ENCODE results near the gene ARFGAP2. TPM values are rescaled to one million over a fixed set of nuclear protein-coding genes. Genes with fewer than 3 reads are reported as not detected.

The ARFGAP2 gene
- total RNA-seq, 1 experiment from 2014 or later, result 100.0 TPM

GRCh38 chr11:47125083-47125482, 51.6 kb downstream of the ARFGAP2 start:
- Mint-ChIP-seq H3K27me3 (ENCODE audit: insufficient read depth, unreplicated experiment) (no peaks in the 10 kb centered on the region), H3K4me3 (ENCODE audit: unreplicated experiment) (no peak overlapping the region), H3K9me3 (ENCODE audit: unreplicated experiment) (no peaks in the 10 kb centered on the region), H3K27ac (ENCODE audit: unreplicated experiment) (no peak overlapping the region), H3K36me3 (ENCODE audit: insufficient read depth, unreplicated experiment) (no peaks in the 10 kb centered on the region), H3K4me1 (ENCODE audit: low read depth, unreplicated experiment) (no peaks in the 10 kb centered on the region)
- no peak for DNase-seq
- CTCF ChIA-PET, result no interaction called here
- POLR2A ChIA-PET, result no interaction called here
- Histone ChIP-seq H3K36me3 (ENCODE audit: control insufficient read depth, insufficient read depth, low read length) (no peaks in the 10 kb centered on the region), H3K4me1 (no peaks in the 10 kb centered on the region), H3K27me3 (replicated peaks; ENCODE audit: control insufficient read depth, insufficient read depth, low read length) (no peaks in the 10 kb centered on the region), H3K9me3 (no peaks in the 10 kb centered on the region), H3K4me3 (ENCODE audit: low read depth, low read length) (no peak overlapping the region)
- intact Hi-C loops (cut with micrococcal nuclease; ENCODE audit: unreplicated experiment), result no loop called here
- no TSS peak for BruUV-seq (replicated peaks)
- TF ChIP-seq, protein P1, sequence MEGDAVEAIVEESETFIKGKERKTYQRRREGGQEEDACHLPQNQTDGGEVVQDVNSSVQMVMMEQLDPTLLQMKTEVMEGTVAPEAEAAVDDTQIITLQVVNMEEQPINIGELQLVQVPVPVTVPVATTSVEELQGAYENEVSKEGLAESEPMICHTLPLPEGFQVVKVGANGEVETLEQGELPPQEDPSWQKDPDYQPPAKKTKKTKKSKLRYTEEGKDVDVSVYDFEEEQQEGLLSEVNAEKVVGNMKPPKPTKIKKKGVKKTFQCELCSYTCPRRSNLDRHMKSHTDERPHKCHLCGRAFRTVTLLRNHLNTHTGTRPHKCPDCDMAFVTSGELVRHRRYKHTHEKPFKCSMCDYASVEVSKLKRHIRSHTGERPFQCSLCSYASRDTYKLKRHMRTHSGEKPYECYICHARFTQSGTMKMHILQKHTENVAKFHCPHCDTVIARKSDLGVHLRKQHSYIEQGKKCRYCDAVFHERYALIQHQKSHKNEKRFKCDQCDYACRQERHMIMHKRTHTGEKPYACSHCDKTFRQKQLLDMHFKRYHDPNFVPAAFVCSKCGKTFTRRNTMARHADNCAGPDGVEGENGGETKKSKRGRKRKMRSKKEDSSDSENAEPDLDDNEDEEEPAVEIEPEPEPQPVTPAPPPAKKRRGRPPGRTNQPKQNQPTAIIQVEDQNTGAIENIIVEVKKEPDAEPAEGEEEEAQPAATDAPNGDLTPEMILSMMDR (IDR thresholded peaks at IDR 0.05; ENCODE audit: insufficient read depth in 1 of 2, low read depth in 1 of 2, low read length in 1 of 2, severe bottlenecking in 1 of 2, unreplicated experiment in 1 of 2), result no peak

- no TSS peak for BruUV-seq (replicated peaks)
- Histone ChIP-seq H3K27me3 (replicated peaks; ENCODE audit: control insufficient read depth, insufficient read depth, low read length) (no peaks in the 10 kb centered on the region), H3K4me1 (no peaks in the 10 kb centered on the region), H3K36me3 (ENCODE audit: control insufficient read depth, insufficient read depth, low read length) (no peaks in the 10 kb centered on the region), H3K9me3 (no peaks in the 10 kb centered on the region), H3K4me3 (ENCODE audit: low read depth, low read length) (no peak overlapping the region)
- DNase-seq, result no peak
- Mint-ChIP-seq H3K4me1 (ENCODE audit: low read depth, unreplicated experiment) (no peaks in the 10 kb centered on the region), H3K36me3 (ENCODE audit: insufficient read depth, unreplicated experiment) (no peaks in the 10 kb centered on the region), H3K9me3 (ENCODE audit: unreplicated experiment) (no peaks in the 10 kb centered on the region), H3K27me3 (ENCODE audit: insufficient read depth, unreplicated experiment) (no peaks in the 10 kb centered on the region), H3K4me3 (ENCODE audit: unreplicated experiment) (no peak overlapping the region), H3K27ac (ENCODE audit: unreplicated experiment) (no peak overlapping the region)
- CTCF ChIA-PET, result no interaction called here
- intact Hi-C loops (cut with micrococcal nuclease; ENCODE audit: unreplicated experiment), result no loop called here
- TF ChIP-seq, protein P1 (IDR thresholded peaks at IDR 0.05; ENCODE audit: insufficient read depth in 1 of 2, low read depth in 1 of 2, low read length in 1 of 2, severe bottlenecking in 1 of 2, unreplicated experiment in 1 of 2), result no peak
- POLR2A ChIA-PET, result no interaction called here
Observed at GRCh38 chr11:47124675-47125074, 52.0 kb downstream of the ARFGAP2 start.

- H3K36me3 Mint-ChIP-seq (ENCODE audit: insufficient read depth, unreplicated experiment), result no peaks in the 10 kb centered on the region
- POLR2A ChIA-PET, result interaction anchor here (0.6 kb wide), 1 partner anchor 115 kb away, joined by 3 read pairs; no protein-coding TSS in a partner anchor
Observed at GRCh38 chr11:47123094-47123493, 53.6 kb downstream of the ARFGAP2 start.

More at GRCh38 chr11:47123094-47123493, 53.6 kb downstream of the ARFGAP2 start:
- Histone ChIP-seq H3K36me3 (ENCODE audit: control insufficient read depth, insufficient read depth, low read length) (no peaks in the 10 kb centered on the region), H3K9me3 (no peaks in the 10 kb centered on the region), H3K4me1 (no peaks in the 10 kb centered on the region), H3K4me3 (ENCODE audit: low read depth, low read length) (no peak overlapping the region), H3K27me3 (replicated peaks; ENCODE audit: control insufficient read depth, insufficient read depth, low read length) (no peaks in the 10 kb centered on the region)
- TF ChIP-seq, protein P1 (IDR thresholded peaks at IDR 0.05; ENCODE audit: insufficient read depth in 1 of 2, low read depth in 1 of 2, low read length in 1 of 2, severe bottlenecking in 1 of 2, unreplicated experiment in 1 of 2), result no peak
- intact Hi-C loops (cut with micrococcal nuclease; ENCODE audit: unreplicated experiment), result no loop called here
- H3K4me1 Mint-ChIP-seq (ENCODE audit: low read depth, unreplicated experiment), result no peaks in the 10 kb centered on the region
- H3K27me3 Mint-ChIP-seq (ENCODE audit: insufficient read depth, unreplicated experiment), result no peaks in the 10 kb centered on the region
- no peak for DNase-seq
- no peaks in the 10 kb centered on the region for H3K9me3 Mint-ChIP-seq (ENCODE audit: unreplicated experiment)
- CTCF ChIA-PET, result no interaction called here
- BruUV-seq (replicated peaks), result no TSS peak
- H3K27ac Mint-ChIP-seq (ENCODE audit: unreplicated experiment), result no peak overlapping the region
- no peak overlapping the region for H3K4me3 Mint-ChIP-seq (ENCODE audit: unreplicated experiment)
